A549 (cell line): ENCODE data around the gene MFAP3L. TPM values are rescaled to one million over a fixed set of nuclear protein-coding genes. Genes with fewer than 3 reads are reported as not detected.

Experiments used
- ATAC-seq, 2 experiments: fragments of 200-7000 bp in 1 of 2; fragments of >200 bp in 1 of 2; cut with Nextera tagmentation in 1 of 2; cut with Tn5 transposase in 1 of 2; 3 replicates each; pipeline versions ENCODE4 v1.8.0 to v1.9.1; 2018 to 2020; ENCODE audit warnings: mild to moderate bottlenecking in 1 of 2, moderate library complexity in 1 of 2
- CTCF ChIA-PET: fragments of 300-600 bp; sonication (Branson Sonifier 250); formaldehyde crosslinking; extraction: SDS; loops from one replicate; lab custom pipeline; 2021; ENCODE audit warnings: antibody characterized with exemption, inconsistent platforms; lab: Yijun Ruan, JAX
- POLR2A ChIA-PET: fragments of 350-600 bp; formaldehyde crosslinking; extraction: SDS; loops from one replicate; lab custom pipeline; 2021; ENCODE audit warnings: antibody characterized with exemption, inconsistent platforms; lab: Yijun Ruan, JAX
- DNase-seq, 2 experiments: peaks; one replicate each; pipeline versions ENCODE4 v3.0.0 to v3.0.0-alpha.2; 2011 to 2016; ENCODE audit warnings: low read depth in 1 of 2, low spot score in 1 of 2
- FAIRE-seq: peaks from 2 replicates; lab custom pipeline; 2011; peaks lifted over from hg19 to GRCh38; lab: Jason Lieb, UNC
- H3K27ac ChIP-seq, 2 experiments: fragments of >200 bp; sonication (Bioruptor Twin); formaldehyde crosslinking; 3 replicates each; pipeline ENCODE4 v1.5.1; 2016 to 2017
- H3K4me1 ChIP-seq: fragments of >200 bp; sonication (Bioruptor Twin); formaldehyde crosslinking; 3 replicates; pipeline ENCODE4 v1.6.1; 2016
- H3K4me2 ChIP-seq: fragments of >200 bp; sonication (Bioruptor Twin); formaldehyde crosslinking; 3 replicates; pipeline ENCODE4 v1.6.1; 2016
- H3K4me3 ChIP-seq: fragments of >200 bp; sonication (Bioruptor Twin); formaldehyde crosslinking; 3 replicates; pipeline ENCODE4 v1.5.1; 2016
- H3K9me3 ChIP-seq: fragments of >200 bp; sonication (Bioruptor Twin); formaldehyde crosslinking; 3 replicates; pipeline ENCODE4 v1.6.1; 2016
- BHLHE40 ChIP-seq: IDR thresholded peaks from 2 replicates; pipeline ENCODE4 v1.6.1; 2012; ENCODE audit warnings: low read depth, low read length, inconsistent platforms
- CEBPB ChIP-seq, 2 experiments: fragments of >200 bp in 1 of 2; sonication (Bioruptor Twin) in 1 of 2; formaldehyde crosslinking in 1 of 2; IDR thresholded peaks; 2 replicates each; pipeline ENCODE4 v1.6.1; 2012 to 2016
- EHMT2 ChIP-seq: fragments of 200-600 bp; sonication (generic); IDR thresholded peaks from 2 replicates; pipeline ENCODE4 v1.6.1; 2016; ENCODE audit warnings: antibody characterized with exemption, low read depth, mild to moderate bottlenecking, moderate library complexity
- FOXS1 ChIP-seq: fragments of 250-450 bp; sonication (Bioruptor Pico); IDR thresholded peaks from 2 replicates; pipeline ENCODE4 v1.5.0; 2020; ENCODE audit warnings: mild to moderate bottlenecking, moderate library complexity
- HEYL ChIP-seq: fragments of 250-450 bp; sonication (Bioruptor Pico); IDR thresholded peaks from 2 replicates; pipeline ENCODE4 v1.8.0; 2021; ENCODE audit warnings: mild to moderate bottlenecking, moderate library complexity
- HOXA7 ChIP-seq: fragments of 250-450 bp; sonication (Bioruptor Pico); IDR thresholded peaks from 2 replicates; pipeline ENCODE4 v1.5.0; 2020; ENCODE audit warnings: mild to moderate bottlenecking, moderate library complexity
- HOXB13 ChIP-seq: fragments of 250-450 bp; sonication (Bioruptor Pico); IDR thresholded peaks from 2 replicates; pipeline ENCODE4 v1.5.0; 2020; ENCODE audit warnings: low read depth, mild to moderate bottlenecking, moderate library complexity
- MAFK ChIP-seq: fragments of 450-650 bp; IDR thresholded peaks from 2 replicates; pipeline ENCODE4 v1.6.1; 2014; ENCODE audit not compliant: partially characterized antibody
- NFE2L2 ChIP-seq: fragments of 150-350 bp; conservative IDR thresholded peaks from 2 replicates; pipeline ENCODE4 v1.6.1; 2014; ENCODE audit warnings: low read length
- PHF8 ChIP-seq: fragments of 200-600 bp; sonication (generic); IDR thresholded peaks from 2 replicates; pipeline ENCODE4 v1.6.1; 2016; ENCODE audit warnings: low read depth, mild to moderate bottlenecking, antibody characterized with exemption, moderate library complexity, borderline replicate concordance
- RCOR1 ChIP-seq: fragments of 150-350 bp; IDR thresholded peaks from 2 replicates; pipeline ENCODE4 v1.6.1; 2014; ENCODE audit warnings: antibody characterized with exemption, low read length, low read depth
- RFX5 ChIP-seq: fragments of 450-650 bp; IDR thresholded peaks from 2 replicates; pipeline ENCODE4 v1.7.1; 2014; ENCODE audit warnings: antibody characterized with exemption, mild to moderate bottlenecking, moderate library complexity
- RNF2 ChIP-seq: fragments of 200-600 bp; sonication (generic); IDR thresholded peaks from 2 replicates; pipeline ENCODE4 v1.6.1; 2016; ENCODE audit warnings: low read depth, mild to moderate bottlenecking, antibody characterized with exemption, moderate library complexity, borderline replicate concordance
- SMC3 ChIP-seq: fragments of >200 bp; sonication (Bioruptor Twin); formaldehyde crosslinking; IDR thresholded peaks from 3 replicates; pipeline ENCODE4 v1.6.1; 2018; ENCODE audit warnings: inconsistent platforms
- ZC3H11A ChIP-seq: fragments of 450-650 bp; IDR thresholded peaks from 2 replicates; pipeline ENCODE4 v1.6.1; 2014; ENCODE audit warnings: antibody characterized with exemption, mild to moderate bottlenecking
- ZFP36 ChIP-seq: fragments of 450-650 bp; IDR thresholded peaks from 2 replicates; pipeline ENCODE4 v1.6.1; 2014; ENCODE audit warnings: borderline replicate concordance; ENCODE audit not compliant: partially characterized antibody
- ZSCAN20 ChIP-seq: fragments of 250-450 bp; sonication (Bioruptor Pico); IDR thresholded peaks from 2 replicates; pipeline ENCODE4 v1.8.0; 2022; ENCODE audit warnings: mild to moderate bottlenecking, moderate library complexity
- WGBS: methylation state at CpG from one replicate; pipeline ENCODE4 v1.1.6; 2017; ENCODE audit errors: missing lambda C conversion rate; 5-methylcytosine and 5-hydroxymethylcytosine counted together
- polyA plus RNA-seq, 4 experiments: library from polyadenylated mRNA; depleted of rRNA in 3 of 4; stranded (reverse); fragments of >200 nt; fragmentation: RNase III in 1 of 4; extraction: RNeasy Plus Mini Kit Qiagen cat#74134 plus additional on column Dnase treatment in 1 of 4; gene quantifications; 2 replicates in 3 of 4; 3 replicates in 1 of 4; pipeline ENCODE4 v1.2.3, GENCODE V29; 2011 to 2017
- TF ChIP-seq, protein P1 (sequence below): fragments of 250-450 bp; sonication (Bioruptor Pico); IDR thresholded peaks from 2 replicates; pipeline ENCODE4 v1.5.0; 2021; ENCODE audit warnings: mild to moderate bottlenecking, moderate library complexity, borderline replicate concordance
- TF ChIP-seq, protein P2 (sequence below): IDR thresholded peaks from 2 replicates; pipeline ENCODE4 v1.6.1; 2012
- TF ChIP-seq, protein P3 (sequence below): fragments of 150-350 bp; IDR thresholded peaks from 2 replicates; pipeline ENCODE4 v1.6.1; 2014; ENCODE audit warnings: low read depth, mild to moderate bottlenecking, low read length
- TF ChIP-seq, protein P4 (sequence below): fragments of >200 bp; sonication (Bioruptor Twin); formaldehyde crosslinking; IDR thresholded peaks from 2 replicates; pipeline ENCODE4 v1.6.1; 2016

MFAP3L gene
- polyA plus RNA-seq, 2 of the 4 experiments (the other 2 are of a cell fraction): 7.0 to 7.5 TPM

DNA sequence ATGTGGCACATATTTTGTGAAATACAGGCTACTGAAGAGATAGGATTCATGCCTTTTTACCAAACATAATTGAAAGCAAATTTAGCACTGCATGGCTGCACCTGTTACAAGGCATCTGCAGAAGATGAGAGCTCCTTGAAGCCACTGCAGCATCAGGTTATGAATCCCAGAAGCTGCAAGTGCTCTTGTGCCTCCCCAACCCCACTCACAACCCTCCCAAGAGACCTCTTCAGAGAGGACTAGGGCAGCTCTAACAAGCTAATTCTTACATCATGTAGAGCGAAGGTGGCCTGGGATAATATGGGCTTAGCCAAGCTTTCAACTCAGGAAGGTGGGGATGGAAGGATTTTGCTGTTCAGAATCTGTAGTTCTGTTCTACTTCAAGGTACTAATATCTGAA is 27.2 kb downstream of the MFAP3L start (continued):
- TF ChIP-seq, protein P1, sequence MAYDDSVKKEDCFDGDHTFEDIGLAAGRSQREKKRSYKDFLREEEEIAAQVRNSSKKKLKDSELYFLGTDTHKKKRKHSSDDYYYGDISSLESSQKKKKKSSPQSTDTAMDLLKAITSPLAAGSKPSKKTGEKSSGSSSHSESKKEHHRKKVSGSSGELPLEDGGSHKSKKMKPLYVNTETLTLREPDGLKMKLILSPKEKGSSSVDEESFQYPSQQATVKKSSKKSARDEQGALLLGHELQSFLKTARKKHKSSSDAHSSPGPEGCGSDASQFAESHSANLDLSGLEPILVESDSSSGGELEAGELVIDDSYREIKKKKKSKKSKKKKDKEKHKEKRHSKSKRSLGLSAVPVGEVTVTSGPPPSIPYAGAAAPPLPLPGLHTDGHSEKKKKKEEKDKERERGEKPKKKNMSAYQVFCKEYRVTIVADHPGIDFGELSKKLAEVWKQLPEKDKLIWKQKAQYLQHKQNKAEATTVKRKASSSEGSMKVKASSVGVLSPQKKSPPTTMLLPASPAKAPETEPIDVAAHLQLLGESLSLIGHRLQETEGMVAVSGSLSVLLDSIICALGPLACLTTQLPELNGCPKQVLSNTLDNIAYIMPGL: no peak
- TF ChIP-seq NFE2L2: no peak

DNA sequence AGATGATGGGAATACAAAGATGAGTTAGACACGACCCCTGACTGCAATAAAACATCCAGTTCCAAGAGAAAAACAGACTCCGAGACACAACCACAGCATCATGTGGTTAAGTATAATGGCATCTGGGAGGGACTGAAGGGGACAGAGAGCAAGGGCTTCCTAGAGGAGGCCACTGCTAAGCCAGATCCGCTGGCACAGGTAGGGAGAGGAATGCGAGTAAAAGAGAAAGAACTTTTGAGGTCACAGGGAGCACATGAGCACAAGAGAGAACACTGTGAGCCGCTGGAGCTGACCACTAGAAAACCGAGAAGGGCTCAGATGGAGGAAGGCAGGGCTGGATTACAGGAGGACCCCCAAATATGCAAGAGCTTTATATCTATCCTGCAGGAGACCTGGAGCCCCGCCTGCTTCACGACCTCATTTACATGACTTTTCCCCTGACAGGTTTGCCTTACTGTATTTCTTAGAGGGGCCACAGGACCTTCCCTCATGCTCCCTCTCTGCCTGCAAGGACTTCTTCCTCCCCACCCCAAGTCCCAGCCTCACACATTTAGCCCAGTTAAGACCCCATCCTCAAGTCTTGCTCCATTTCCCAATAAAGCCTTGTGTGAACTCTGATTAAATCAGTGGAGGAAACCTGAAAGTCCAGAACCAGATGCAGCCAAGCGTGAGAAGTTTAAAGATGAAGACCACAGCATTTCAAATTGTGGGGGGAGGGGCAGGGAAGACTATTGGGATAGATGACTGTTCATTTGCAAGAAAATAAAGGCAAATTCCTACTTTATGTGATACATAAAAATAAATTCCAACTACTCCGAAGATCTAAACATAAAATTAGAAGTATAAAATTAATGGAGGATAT is 29.6 kb downstream of the MFAP3L start:
- H3K27ac ChIP-seq: no peak overlapping the region
- H3K9me3 ChIP-seq: no peaks in the 10 kb centered on the region
- ChIA-PET CTCF (interaction anchor here (1.0 kb wide), 1 partner anchor 13 kb away, joined by 3 read pairs; no protein-coding TSS in a partner anchor), POLR2A (no interaction called here)
- H3K4me3 ChIP-seq: no peak overlapping the region
- no peak overlapping the region for H3K4me2 ChIP-seq
- H3K4me1 ChIP-seq: no peaks in the 10 kb centered on the region
- WGBS: 76% methylated on average over 10 of the region's 10 CpGs
- no peak for ATAC-seq
- FAIRE-seq: no peak
- no peak for DNase-seq
- TF ChIP-seq RCOR1 (no peak), HOXB13 (CRISPR knock-in tag) (no peak), RNF2 (no peak), SMC3 (no peak), HOXA7 (CRISPR knock-in tag) (no peak)
- TF ChIP-seq, protein P2, sequence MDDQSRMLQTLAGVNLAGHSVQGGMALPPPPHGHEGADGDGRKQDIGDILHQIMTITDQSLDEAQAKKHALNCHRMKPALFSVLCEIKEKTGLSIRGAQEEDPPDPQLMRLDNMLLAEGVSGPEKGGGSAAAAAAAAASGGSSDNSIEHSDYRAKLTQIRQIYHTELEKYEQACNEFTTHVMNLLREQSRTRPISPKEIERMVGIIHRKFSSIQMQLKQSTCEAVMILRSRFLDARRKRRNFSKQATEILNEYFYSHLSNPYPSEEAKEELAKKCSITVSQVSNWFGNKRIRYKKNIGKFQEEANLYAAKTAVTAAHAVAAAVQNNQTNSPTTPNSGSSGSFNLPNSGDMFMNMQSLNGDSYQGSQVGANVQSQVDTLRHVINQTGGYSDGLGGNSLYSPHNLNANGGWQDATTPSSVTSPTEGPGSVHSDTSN: no peak

DNA sequence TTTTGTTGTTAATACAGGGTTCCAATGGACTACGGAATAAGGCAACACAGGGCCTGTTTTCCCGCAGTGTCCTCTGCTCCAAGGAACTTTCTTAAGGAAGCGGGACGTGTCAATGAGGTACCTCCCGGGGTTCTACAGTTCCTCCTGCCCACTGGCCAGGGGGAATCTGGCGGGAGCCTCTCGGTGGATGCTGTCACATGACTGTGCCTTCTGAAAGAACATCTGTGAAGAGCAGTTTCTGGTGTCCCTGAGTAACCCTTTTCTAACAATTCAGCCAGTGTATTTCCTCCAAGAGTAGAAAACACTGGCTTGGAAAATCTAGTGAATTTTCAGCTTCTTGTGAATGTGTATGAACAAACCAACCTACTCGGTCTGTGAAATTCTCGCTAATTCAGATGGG is 32.7 kb downstream of the MFAP3L start:
- DNase-seq (no peak), FAIRE-seq (no peak)
- CTCF ChIA-PET: no interaction called here
- H3K4me1 ChIP-seq: peaks cover 1% of the 10 kb centered on the region; the same call in 1 of the 3 replicates
- H3K4me3 ChIP-seq: no peak overlapping the region
- 74% methylated on average over 7 of the region's 9 CpGs for whole genome bisulfite sequencing
- POLR2A ChIA-PET: no interaction called here
- TF ChIP-seq BHLHE40: no peak
- TF ChIP-seq, protein P3, sequence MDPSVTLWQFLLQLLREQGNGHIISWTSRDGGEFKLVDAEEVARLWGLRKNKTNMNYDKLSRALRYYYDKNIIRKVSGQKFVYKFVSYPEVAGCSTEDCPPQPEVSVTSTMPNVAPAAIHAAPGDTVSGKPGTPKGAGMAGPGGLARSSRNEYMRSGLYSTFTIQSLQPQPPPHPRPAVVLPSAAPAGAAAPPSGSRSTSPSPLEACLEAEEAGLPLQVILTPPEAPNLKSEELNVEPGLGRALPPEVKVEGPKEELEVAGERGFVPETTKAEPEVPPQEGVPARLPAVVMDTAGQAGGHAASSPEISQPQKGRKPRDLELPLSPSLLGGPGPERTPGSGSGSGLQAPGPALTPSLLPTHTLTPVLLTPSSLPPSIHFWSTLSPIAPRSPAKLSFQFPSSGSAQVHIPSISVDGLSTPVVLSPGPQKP: no peak
- no peak for TF ChIP-seq ZC3H11A
- TF ChIP-seq PHF8: no peak
- TF ChIP-seq FOXS1 (CRISPR knock-in tag): no peak
- no peak for TF ChIP-seq EHMT2
- TF ChIP-seq CEBPB (IDR thresholded peaks at IDR 0.05): no peak
- TF ChIP-seq, protein P4, sequence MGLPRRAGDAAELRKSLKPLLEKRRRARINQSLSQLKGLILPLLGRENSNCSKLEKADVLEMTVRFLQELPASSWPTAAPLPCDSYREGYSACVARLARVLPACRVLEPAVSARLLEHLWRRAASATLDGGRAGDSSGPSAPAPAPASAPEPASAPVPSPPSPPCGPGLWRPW: no peak
- no peak for TF ChIP-seq MAFK
- no peak for TF ChIP-seq RFX5
- no peak for TF ChIP-seq ZSCAN20 (CRISPR knock-in tag)
- no peak for TF ChIP-seq ZFP36
- TF ChIP-seq HEYL (CRISPR knock-in tag): no peak
- TF ChIP-seq, all 56 proteins: peak for 0
- ATAC-seq: no peak
- H3K27ac ChIP-seq: no peak overlapping the region
- no peak overlapping the region for H3K4me2 ChIP-seq
- no peaks in the 10 kb centered on the region for H3K9me3 ChIP-seq
